ENCODE results near the gene HINFP. TPM values are rescaled to one million over a fixed set of nuclear protein-coding genes. Genes with fewer than 3 reads are reported as not detected.

Gene HINFP
- 13.5 TPM for polyA plus RNA-seq (2013, experiment 1 of 2)
- polyA plus RNA-seq (2013, experiment 2 of 2): 13.2 TPM

GRCh38 chr11:119121008-119121810, at the start of gene HINFP:
TSS of gene HINFP (plus strand) at chr11:119121580. CDS start at chr11:119126945, 5,365 bp downstream.
- peak within 1 kb of the TSS; percentile 74 for H3K27ac ChIP-seq (ENCODE audit: low read length, poor library complexity, severe bottlenecking)
- H3K4ac ChIP-seq (ENCODE audit: low read depth in 1 of 2, low read length in 2 of 2): no peak within 1 kb of the TSS
- no peak within 1 kb of the TSS for H3K14ac ChIP-seq (ENCODE audit: low read length in 2 of 2)
- peak within 1 kb of the TSS in 1 of 2 experiments; percentile 16 for H2BK12ac ChIP-seq (ENCODE audit: low read length in 2 of 2)
- peak within 1 kb of the TSS; percentile 90 to 96 for H3K4me3 ChIP-seq (ENCODE audit: insufficient read depth in 1 of 2, low read depth in 1 of 2, low read length in 2 of 2)
- H3K9me3 ChIP-seq (ENCODE audit: control insufficient read depth, low read length): no peaks in the 10 kb centered on the region
- H3K36me3 ChIP-seq (ENCODE audit: control insufficient read depth in 1 of 2, insufficient read depth in 2 of 2, low read depth in 1 of 2, low read length in 2 of 2): peaks cover 22 to 37% of the 10 kb centered on the region in 2 experiments
- no peak within 1 kb of the TSS for H2BK5ac ChIP-seq (ENCODE audit: low read depth, low read length, poor library complexity, severe bottlenecking)
- H3K23ac ChIP-seq (ENCODE audit: low read length in 2 of 2): no peak within 1 kb of the TSS
- H4K91ac ChIP-seq (ENCODE audit: low read length): no peak within 1 kb of the TSS
- no peaks in the 10 kb centered on the region for H3K27me3 ChIP-seq (ENCODE audit: control insufficient read depth in 1 of 2, insufficient read depth in 1 of 2, low read length in 2 of 2)
- peak within 1 kb of the TSS; percentile 92 for H4K8ac ChIP-seq (ENCODE audit: low read length)
- peak within 1 kb of the TSS; percentile 82 for H3K4me2 ChIP-seq (ENCODE audit: low read length, poor library complexity, severe bottlenecking)
- H2BK120ac ChIP-seq (ENCODE audit: low read depth, low read length): no peak within 1 kb of the TSS
- peak within 1 kb of the TSS; percentile 69 to 90 for H3K18ac ChIP-seq (ENCODE audit: low read depth in 1 of 2, low read length in 2 of 2)
- H2BK15ac ChIP-seq (ENCODE audit: low read depth, poor library complexity, severe bottlenecking): no peak within 1 kb of the TSS
- under 1% methylated on average over 52 of the region's 54 CpGs for WGBS
- peaks cover 16% of the 10 kb centered on the region for H3K79me1 ChIP-seq (replicated peaks; ENCODE audit: low read length, poor library complexity, severe bottlenecking)
- peak; percentile 99 for DNase-seq
- H2AK5ac ChIP-seq (ENCODE audit: low read length, severe bottlenecking): no peak within 1 kb of the TSS
- H3K4me1 ChIP-seq (ENCODE audit: control insufficient read depth, insufficient read depth, low read depth, low read length): peaks cover 4% of the 10 kb centered on the region
- peak within 1 kb of the TSS; percentile 86 for H2AFZ ChIP-seq (ENCODE audit: low read depth, low read length)
- peak within 1 kb of the TSS; percentile 97 for H3K9ac ChIP-seq (ENCODE audit: low read length)

GRCh38 chr11:119077839-119078238, 43.5 kb upstream of the HINFP start:
- no peaks in the 10 kb centered on the region for H3K4me1 ChIP-seq (ENCODE audit: control insufficient read depth, insufficient read depth, low read depth, low read length)
- peaks cover 7% of the 10 kb centered on the region for H3K79me1 ChIP-seq (replicated peaks; ENCODE audit: low read length, poor library complexity, severe bottlenecking)

GRCh38 chr11:119078675-119079420, 42.5 kb upstream of the HINFP start:
- Histone ChIP-seq H3K9ac (ENCODE audit: low read length) (no peak overlapping the region), H3K4me3 (ENCODE audit: insufficient read depth in 1 of 2, low read depth in 1 of 2, low read length in 2 of 2) (no peak overlapping the region), H3K23ac (ENCODE audit: low read length in 2 of 2) (no peak overlapping the region), H3K4ac (ENCODE audit: low read depth in 1 of 2, low read length in 2 of 2) (no peak overlapping the region), H3K79me1 (replicated peaks; ENCODE audit: low read length, poor library complexity, severe bottlenecking) (peaks cover 1% of the 10 kb centered on the region), H4K8ac (ENCODE audit: low read length) (no peak overlapping the region), H2BK5ac (ENCODE audit: low read depth, low read length, poor library complexity, severe bottlenecking) (no peak overlapping the region), H3K4me1 (ENCODE audit: control insufficient read depth, insufficient read depth, low read depth, low read length) (no peaks in the 10 kb centered on the region), H3K27me3 (ENCODE audit: control insufficient read depth in 1 of 2, insufficient read depth in 1 of 2, low read length in 2 of 2) (no peaks in the 10 kb centered on the region), H2AFZ (ENCODE audit: low read depth, low read length) (no peak overlapping the region), H3K4me2 (ENCODE audit: low read length, poor library complexity, severe bottlenecking) (no peak overlapping the region), H2AK5ac (ENCODE audit: low read length, severe bottlenecking) (no peak overlapping the region), H3K27ac (ENCODE audit: low read length, poor library complexity, severe bottlenecking) (no peak overlapping the region), H2BK15ac (ENCODE audit: low read depth, poor library complexity, severe bottlenecking) (no peak overlapping the region), H3K18ac (ENCODE audit: low read depth in 1 of 2, low read length in 2 of 2) (no peak overlapping the region), H2BK12ac (ENCODE audit: low read length in 2 of 2) (no peak overlapping the region), H4K91ac (ENCODE audit: low read length) (no peak overlapping the region), H3K36me3 (ENCODE audit: control insufficient read depth in 1 of 2, insufficient read depth in 2 of 2, low read depth in 1 of 2, low read length in 2 of 2) (peaks cover 60 to 73% of the 10 kb centered on the region in 2 experiments), H3K9me3 (ENCODE audit: control insufficient read depth, low read length) (no peaks in the 10 kb centered on the region), H3K14ac (ENCODE audit: low read length in 2 of 2) (peak overlapping the region in 1 of 2 experiments; percentile 53), H2BK120ac (ENCODE audit: low read depth, low read length) (no peak overlapping the region)
- whole genome bisulfite sequencing: 93% methylated on average over 17 of the region's 19 CpGs
- no peak for DNase-seq

More at GRCh38 chr11:119077839-119078238, 43.5 kb upstream of the HINFP start:
- no peaks in the 10 kb centered on the region for H3K27me3 ChIP-seq (ENCODE audit: control insufficient read depth in 1 of 2, insufficient read depth in 1 of 2, low read length in 2 of 2)
- no peak overlapping the region for H2AK5ac ChIP-seq (ENCODE audit: low read length, severe bottlenecking)
- no peak overlapping the region for H2AFZ ChIP-seq (ENCODE audit: low read depth, low read length)
- 97% methylated on average over 11 of the region's 11 CpGs for WGBS
- H3K9me3 ChIP-seq (ENCODE audit: control insufficient read depth, low read length): no peaks in the 10 kb centered on the region
- H3K23ac ChIP-seq (ENCODE audit: low read length in 2 of 2): no peak overlapping the region
- H3K4me3 ChIP-seq (ENCODE audit: insufficient read depth in 1 of 2, low read depth in 1 of 2, low read length in 2 of 2): no peak overlapping the region
- no peak overlapping the region for H2BK15ac ChIP-seq (ENCODE audit: low read depth, poor library complexity, severe bottlenecking)
- no peak overlapping the region for H3K18ac ChIP-seq (ENCODE audit: low read depth in 1 of 2, low read length in 2 of 2)
- no peak overlapping the region for H2BK12ac ChIP-seq (ENCODE audit: low read length in 2 of 2)
- no peak overlapping the region for H3K14ac ChIP-seq (ENCODE audit: low read length in 2 of 2)
- no peak for DNase-seq
- no peak overlapping the region for H2BK120ac ChIP-seq (ENCODE audit: low read depth, low read length)
- no peak overlapping the region for H3K9ac ChIP-seq (ENCODE audit: low read length)
- H3K27ac ChIP-seq (ENCODE audit: low read length, poor library complexity, severe bottlenecking): no peak overlapping the region
- no peak overlapping the region for H4K8ac ChIP-seq (ENCODE audit: low read length)
- H3K4ac ChIP-seq (ENCODE audit: low read depth in 1 of 2, low read length in 2 of 2): no peak overlapping the region
- peaks cover 69 to 83% of the 10 kb centered on the region in 2 experiments for H3K36me3 ChIP-seq (ENCODE audit: control insufficient read depth in 1 of 2, insufficient read depth in 2 of 2, low read depth in 1 of 2, low read length in 2 of 2)
- no peak overlapping the region for H2BK5ac ChIP-seq (ENCODE audit: low read depth, low read length, poor library complexity, severe bottlenecking)
- no peak overlapping the region for H3K4me2 ChIP-seq (ENCODE audit: low read length, poor library complexity, severe bottlenecking)
- no peak overlapping the region for H4K91ac ChIP-seq (ENCODE audit: low read length)

GRCh38 chr11:119081682-119082260, 39.6 kb upstream of the HINFP start:
- no peak overlapping the region for H2AK5ac ChIP-seq (ENCODE audit: low read length, severe bottlenecking)
- peaks cover 51 to 59% of the 10 kb centered on the region in 2 experiments for H3K36me3 ChIP-seq (ENCODE audit: control insufficient read depth in 1 of 2, insufficient read depth in 2 of 2, low read depth in 1 of 2, low read length in 2 of 2)
- H2BK120ac ChIP-seq (ENCODE audit: low read depth, low read length): no peak overlapping the region
- peaks cover 1% of the 10 kb centered on the region for H3K79me1 ChIP-seq (replicated peaks; ENCODE audit: low read length, poor library complexity, severe bottlenecking)
- 93% methylated on average over 7 of the region's 7 CpGs for WGBS
- H3K14ac ChIP-seq (ENCODE audit: low read length in 2 of 2): no peak overlapping the region
- H3K27ac ChIP-seq (ENCODE audit: low read length, poor library complexity, severe bottlenecking): no peak overlapping the region
- no peak overlapping the region for H3K4me3 ChIP-seq (ENCODE audit: insufficient read depth in 1 of 2, low read depth in 1 of 2, low read length in 2 of 2)
- no peak overlapping the region for H4K8ac ChIP-seq (ENCODE audit: low read length)
- H2BK5ac ChIP-seq (ENCODE audit: low read depth, low read length, poor library complexity, severe bottlenecking): no peak overlapping the region
- H2AFZ ChIP-seq (ENCODE audit: low read depth, low read length): no peak overlapping the region
- no peak overlapping the region for H3K4ac ChIP-seq (ENCODE audit: low read depth in 1 of 2, low read length in 2 of 2)
- no peaks in the 10 kb centered on the region for H3K27me3 ChIP-seq (ENCODE audit: control insufficient read depth in 1 of 2, insufficient read depth in 1 of 2, low read length in 2 of 2)
- H3K23ac ChIP-seq (ENCODE audit: low read length in 2 of 2): no peak overlapping the region
- no peak overlapping the region for H2BK12ac ChIP-seq (ENCODE audit: low read length in 2 of 2)
- H3K9me3 ChIP-seq (ENCODE audit: control insufficient read depth, low read length): no peaks in the 10 kb centered on the region
- DNase-seq: no peak
- no peak overlapping the region for H2BK15ac ChIP-seq (ENCODE audit: low read depth, poor library complexity, severe bottlenecking)
- no peak overlapping the region for H3K4me2 ChIP-seq (ENCODE audit: low read length, poor library complexity, severe bottlenecking)
- H4K91ac ChIP-seq (ENCODE audit: low read length): no peak overlapping the region
- H3K9ac ChIP-seq (ENCODE audit: low read length): no peak overlapping the region
- peaks cover 5% of the 10 kb centered on the region for H3K4me1 ChIP-seq (ENCODE audit: control insufficient read depth, insufficient read depth, low read depth, low read length)
- no peak overlapping the region for H3K18ac ChIP-seq (ENCODE audit: low read depth in 1 of 2, low read length in 2 of 2)

All from mesenchymal stem cell (in vitro differentiated cells and primary cell).